Neural cell (in vitro differentiated cells): ENCODE results near the gene CISH.

Source experiments
- EP300 ChIP-seq: fragments of 450-650 bp; conservative IDR thresholded peaks from 2 replicates; pipeline ENCODE4 v1.6.1; 2014; ENCODE audit warnings: antibody characterized with exemption, mild to moderate bottlenecking, moderate library complexity; ENCODE audit not compliant: poor library complexity, severe bottlenecking
- POLR2AphosphoS5 ChIP-seq: IDR thresholded peaks from 2 replicates; pipeline ENCODE4 v1.6.1; 2012
- TF ChIP-seq, protein P1 (sequence below): IDR thresholded peaks from 2 replicates; pipeline ENCODE4 v1.6.1; 2012; ENCODE audit warnings: borderline replicate concordance
- TF ChIP-seq, protein P2 (sequence below): fragments of 450-650 bp; IDR thresholded peaks from 2 replicates; pipeline ENCODE4 v1.5.1; 2014; ENCODE audit warnings: antibody characterized with exemption, mild to moderate bottlenecking, moderate library complexity; ENCODE audit not compliant: poor library complexity, severe bottlenecking

DNA sequence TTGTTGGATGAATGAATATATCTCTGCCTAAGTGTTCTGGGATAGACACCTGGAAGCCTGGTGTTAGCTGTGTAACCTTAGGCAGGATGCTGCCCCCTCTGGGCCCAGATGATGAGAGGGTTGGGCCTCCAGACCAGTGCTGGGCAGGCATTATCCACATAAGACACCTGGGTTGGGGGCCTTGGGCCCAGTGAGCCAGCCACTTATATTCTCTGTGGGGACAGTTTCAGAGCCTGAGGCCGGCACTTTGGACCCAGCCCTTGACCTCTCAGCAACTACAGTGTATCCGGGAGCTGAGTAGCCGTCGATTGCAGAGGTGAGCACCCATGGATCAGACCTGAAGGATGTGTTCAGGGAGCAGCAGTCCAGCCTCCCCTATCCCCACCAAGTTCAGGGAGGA is 40.1 kb downstream of the CISH start:
- TF ChIP-seq, protein P1, sequence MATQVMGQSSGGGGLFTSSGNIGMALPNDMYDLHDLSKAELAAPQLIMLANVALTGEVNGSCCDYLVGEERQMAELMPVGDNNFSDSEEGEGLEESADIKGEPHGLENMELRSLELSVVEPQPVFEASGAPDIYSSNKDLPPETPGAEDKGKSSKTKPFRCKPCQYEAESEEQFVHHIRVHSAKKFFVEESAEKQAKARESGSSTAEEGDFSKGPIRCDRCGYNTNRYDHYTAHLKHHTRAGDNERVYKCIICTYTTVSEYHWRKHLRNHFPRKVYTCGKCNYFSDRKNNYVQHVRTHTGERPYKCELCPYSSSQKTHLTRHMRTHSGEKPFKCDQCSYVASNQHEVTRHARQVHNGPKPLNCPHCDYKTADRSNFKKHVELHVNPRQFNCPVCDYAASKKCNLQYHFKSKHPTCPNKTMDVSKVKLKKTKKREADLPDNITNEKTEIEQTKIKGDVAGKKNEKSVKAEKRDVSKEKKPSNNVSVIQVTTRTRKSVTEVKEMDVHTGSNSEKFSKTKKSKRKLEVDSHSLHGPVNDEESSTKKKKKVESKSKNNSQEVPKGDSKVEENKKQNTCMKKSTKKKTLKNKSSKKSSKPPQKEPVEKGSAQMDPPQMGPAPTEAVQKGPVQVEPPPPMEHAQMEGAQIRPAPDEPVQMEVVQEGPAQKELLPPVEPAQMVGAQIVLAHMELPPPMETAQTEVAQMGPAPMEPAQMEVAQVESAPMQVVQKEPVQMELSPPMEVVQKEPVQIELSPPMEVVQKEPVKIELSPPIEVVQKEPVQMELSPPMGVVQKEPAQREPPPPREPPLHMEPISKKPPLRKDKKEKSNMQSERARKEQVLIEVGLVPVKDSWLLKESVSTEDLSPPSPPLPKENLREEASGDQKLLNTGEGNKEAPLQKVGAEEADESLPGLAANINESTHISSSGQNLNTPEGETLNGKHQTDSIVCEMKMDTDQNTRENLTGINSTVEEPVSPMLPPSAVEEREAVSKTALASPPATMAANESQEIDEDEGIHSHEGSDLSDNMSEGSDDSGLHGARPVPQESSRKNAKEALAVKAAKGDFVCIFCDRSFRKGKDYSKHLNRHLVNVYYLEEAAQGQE, result no peak
- TF ChIP-seq, protein P2, sequence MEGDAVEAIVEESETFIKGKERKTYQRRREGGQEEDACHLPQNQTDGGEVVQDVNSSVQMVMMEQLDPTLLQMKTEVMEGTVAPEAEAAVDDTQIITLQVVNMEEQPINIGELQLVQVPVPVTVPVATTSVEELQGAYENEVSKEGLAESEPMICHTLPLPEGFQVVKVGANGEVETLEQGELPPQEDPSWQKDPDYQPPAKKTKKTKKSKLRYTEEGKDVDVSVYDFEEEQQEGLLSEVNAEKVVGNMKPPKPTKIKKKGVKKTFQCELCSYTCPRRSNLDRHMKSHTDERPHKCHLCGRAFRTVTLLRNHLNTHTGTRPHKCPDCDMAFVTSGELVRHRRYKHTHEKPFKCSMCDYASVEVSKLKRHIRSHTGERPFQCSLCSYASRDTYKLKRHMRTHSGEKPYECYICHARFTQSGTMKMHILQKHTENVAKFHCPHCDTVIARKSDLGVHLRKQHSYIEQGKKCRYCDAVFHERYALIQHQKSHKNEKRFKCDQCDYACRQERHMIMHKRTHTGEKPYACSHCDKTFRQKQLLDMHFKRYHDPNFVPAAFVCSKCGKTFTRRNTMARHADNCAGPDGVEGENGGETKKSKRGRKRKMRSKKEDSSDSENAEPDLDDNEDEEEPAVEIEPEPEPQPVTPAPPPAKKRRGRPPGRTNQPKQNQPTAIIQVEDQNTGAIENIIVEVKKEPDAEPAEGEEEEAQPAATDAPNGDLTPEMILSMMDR, result no peak
- no peak for TF ChIP-seq EP300
- TF ChIP-seq POLR2AphosphoS5, result no peak
